ENCODE measurements around the gene WDR70.
"Not testable (repeated sequence)": the region's sequence is repeated elsewhere in the genome, so short reads cannot be mapped to it uniquely, and the experiment has no call there.

Gene WDR70

DNA sequence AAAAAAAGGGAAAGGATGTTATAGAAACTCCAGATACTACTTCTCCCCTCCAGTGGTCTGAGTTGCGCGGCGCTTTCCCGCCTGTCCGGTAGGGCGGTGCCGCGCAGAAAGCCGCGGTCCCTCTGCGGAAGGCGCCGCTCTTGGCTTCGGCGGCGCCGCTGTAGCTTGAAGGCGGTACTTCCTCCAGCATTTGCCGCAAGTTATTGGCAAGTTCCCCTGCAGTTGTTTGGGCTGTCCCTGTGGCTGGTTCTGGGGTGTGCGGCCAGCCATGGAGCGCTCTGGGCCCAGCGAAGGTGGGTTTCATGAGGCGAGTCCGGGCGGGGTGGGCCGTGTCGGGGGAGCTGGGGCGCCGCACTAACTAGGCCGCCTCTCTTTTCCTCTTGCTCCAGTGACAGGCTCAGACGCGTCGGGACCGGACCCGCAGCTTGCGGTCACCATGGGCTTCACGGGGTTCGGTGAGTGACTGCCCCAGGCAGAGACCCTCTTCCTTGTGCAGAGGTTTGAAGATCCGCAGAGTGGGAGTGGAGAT is at the start of gene WDR70:
TSS of gene WDR70 (plus strand) at position 219 of the 529 bp plus-strand sequence. CDS start at position 269, 50 bp downstream.
- DNase-seq = peak; percentile 87

- DNase-seq = not testable (repeated sequence)
These were observed 44.4 kb upstream of the WDR70 start for GRCh38 chr5:37334754-37335153.

DNA sequence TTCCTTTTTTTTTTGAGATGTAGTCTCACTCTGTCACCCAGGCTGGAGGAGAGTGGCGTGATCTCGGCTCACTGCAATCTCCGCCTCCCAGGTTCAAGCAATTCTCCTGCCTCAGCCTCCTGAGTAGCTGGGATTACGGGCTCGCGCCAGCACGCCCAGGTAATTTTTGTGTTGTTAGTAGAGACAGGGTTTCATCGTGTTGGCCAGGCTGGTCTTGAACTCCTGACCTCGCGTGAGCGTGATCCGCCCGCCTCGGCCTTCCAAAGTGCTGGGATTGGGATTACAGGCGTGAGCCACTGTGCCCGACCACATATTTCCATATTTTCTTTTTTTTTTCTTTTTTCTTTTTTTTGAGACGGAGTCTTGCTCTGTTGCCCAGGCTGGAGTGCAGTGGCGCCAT is 36.4 kb upstream of the WDR70 start:
- not testable (repeated sequence) for DNase-seq

DNA sequence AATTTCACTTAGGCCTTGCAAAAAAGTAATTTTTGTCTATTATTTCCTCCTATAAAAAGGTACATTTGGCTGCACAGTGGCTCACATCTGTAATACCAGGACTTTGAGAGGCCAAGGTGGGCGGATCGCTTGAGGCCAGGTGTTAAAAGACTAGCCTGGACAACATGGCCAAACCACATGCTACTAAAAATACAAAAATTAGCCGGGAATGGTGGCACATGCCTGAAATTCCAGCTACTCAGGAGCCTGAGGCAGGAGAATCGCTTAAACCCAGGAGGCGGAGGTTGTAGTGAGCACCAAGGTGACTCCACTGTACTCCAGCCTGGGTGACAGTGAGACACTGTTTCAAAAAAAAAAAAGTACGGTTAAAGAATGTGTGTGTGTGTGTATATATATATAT is 24.0 kb upstream of the WDR70 start:
- DNase-seq = no peak

- no peak for DNase-seq
These were observed 8.6 kb upstream of the WDR70 start for GRCh38 chr5:37370550-37370863.

DNA sequence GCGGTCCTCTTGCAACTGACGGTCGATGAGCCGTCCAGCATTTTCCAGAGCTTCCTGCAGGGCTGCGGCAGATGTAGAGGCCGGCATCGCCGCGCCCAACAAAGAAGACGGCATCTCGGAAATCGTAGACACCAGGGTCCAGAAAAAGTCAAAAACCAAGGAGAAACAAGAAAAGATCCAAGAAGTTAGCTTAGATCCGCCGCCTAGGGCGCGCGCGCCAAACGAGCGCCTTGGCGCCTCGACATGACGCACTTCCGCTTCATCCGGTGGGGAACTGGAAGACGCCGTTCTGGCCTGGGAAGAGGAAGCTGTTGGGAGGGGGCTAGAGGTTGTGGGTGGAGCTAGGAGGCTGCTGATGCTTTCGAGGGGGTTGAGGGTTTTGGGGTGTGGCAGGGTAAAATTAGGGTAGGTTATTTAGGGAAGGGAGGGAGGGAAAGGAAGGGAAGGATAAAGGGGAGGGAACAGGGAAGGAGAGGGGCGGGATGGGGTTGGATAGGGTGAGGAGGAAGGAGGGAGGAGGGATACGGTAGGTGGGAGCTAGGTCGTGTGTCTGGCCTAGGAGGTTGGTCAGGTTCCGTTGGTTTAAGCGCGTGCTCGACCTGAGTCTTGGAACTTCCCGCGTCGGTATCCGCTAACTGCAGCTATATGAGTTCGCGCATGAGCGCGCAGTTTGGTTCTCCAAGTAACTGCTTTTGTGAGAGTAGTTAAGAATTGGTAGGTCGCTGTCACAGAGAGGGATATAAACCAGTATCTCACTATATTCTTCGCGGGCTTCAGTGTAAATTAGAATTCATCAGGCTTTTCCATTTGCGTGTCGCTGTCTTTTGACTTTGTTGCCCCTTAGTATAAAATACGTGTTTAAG is 8.0 kb upstream of the WDR70 start, which contains the start of gene NUP155:
TSS of gene NUP155 (minus strand) at position 243 of the 863 bp plus-strand sequence. CDS start at position 114, 129 bp downstream.
- DNase-seq = peak; percentile 94

DNA sequence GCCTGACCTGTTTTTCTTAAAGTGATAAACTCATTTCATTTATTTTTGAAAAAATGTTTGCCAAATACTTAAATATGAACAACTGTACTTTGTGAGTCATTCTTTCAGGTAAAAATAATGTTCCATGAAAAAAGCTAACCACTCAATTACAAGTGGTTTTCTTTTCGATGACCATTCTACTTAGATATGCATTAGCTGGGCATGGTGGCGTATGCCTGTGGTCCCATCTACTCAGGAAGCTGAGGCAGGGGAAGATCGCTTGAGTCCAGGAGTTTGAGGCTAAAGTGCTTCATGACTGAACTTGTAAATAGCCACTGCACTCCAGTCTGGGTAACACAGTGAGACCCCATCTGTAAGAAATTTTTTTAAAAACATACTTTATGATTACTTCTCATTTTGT is 4.0 kb upstream of the WDR70 start:
- no peak for DNase-seq

DNA sequence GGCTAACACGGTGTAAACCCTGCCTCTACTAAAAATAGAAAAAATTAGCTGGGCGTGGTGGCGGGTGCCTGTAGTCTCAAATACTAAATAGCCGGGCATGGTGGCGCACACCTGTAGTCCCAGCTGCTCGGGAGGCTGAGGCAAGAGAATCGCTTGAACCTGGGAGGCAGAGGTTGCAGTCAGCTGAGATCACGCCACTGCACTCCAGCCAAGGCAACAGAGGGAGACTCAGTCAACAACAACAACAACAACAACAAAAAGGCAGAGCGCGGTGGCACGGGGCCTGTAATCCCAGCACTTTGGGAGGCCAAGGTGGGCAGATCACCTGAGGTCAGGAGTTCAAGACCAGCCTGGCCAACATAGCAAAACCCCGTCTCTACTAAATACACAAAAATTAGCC is 1.1 kb upstream of the WDR70 start:
- not testable (repeated sequence) for DNase-seq

DNA sequence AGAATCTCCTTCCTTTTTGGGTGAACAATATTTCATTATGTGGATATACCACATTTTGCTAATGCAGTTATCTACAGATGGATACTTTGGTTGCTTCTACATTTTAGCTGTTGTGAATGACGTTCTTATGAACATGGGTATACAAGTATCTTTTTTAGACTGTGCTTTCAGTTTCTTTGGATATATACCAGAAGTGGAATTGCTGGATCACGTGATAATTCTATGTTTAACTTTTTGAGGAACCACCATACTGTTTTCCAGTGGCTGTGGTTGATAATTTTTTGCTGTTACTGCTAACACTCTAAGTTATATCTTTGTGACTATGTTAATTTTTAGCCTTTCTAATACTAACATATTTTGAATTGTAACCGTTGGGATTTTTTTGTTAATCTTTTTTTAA is 12.5 kb downstream of the WDR70 start:
- DNase-seq = no peak

DNA sequence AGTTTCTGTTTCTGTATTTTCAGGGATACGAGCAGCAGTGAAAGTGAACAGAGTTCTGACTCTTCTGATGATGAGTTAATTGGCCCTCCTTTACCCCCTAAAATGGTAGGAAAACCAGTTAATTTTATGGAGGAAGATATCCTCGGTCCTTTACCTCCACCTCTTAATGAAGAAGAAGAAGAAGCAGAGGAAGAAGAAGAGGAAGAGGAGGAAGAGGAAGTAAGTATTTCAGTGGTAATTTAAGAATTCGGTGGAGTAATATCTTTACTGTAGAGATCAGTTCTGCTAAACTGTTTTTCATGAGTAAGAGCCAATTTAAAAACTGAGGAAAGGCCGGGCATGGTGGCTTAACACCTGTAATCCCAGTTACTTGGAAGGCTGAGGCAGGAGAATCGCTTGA is 17.2 kb downstream of the WDR70 start:
- no peak for DNase-seq

DNA sequence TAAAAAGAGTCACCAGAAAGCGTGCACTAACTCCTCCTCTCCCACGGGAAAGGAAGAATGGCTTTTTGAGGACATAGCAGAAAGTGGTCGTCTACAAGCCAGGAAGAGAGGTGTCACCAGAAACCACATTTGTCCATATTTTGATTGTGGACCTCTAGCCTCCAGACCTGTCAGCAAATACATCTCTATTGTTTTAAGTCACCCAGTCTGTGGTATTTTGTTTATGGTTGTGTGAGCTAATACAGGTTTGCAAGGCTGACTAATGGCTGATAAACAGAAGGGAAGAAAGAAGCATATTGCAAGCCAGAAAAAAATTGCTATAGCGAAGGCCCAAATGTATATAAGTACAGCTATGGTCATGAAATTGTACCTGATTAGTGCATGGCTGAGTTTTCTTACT is 21.4 kb downstream of the WDR70 start:
- DNase-seq = no peak

DNA sequence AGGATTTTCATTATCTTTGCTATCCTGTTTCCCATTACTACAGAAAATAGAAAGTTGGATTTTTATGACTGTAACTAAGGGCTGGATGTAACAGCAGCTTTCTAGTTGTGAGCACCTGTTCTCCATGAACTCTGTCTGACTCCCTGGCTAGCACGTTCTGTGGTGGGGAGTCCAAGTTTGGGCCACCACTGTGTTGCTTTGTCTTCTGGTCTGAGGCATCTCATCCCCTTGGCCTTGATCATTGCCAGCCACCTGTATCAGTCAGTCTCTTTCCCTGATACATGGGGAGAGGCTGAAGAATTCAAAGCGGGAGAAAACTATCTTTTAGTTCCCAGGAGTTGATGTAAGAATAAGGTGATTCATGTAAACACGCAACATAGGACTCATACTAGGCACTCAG is 33.4 kb downstream of the WDR70 start:
- no peak for DNase-seq

DNA sequence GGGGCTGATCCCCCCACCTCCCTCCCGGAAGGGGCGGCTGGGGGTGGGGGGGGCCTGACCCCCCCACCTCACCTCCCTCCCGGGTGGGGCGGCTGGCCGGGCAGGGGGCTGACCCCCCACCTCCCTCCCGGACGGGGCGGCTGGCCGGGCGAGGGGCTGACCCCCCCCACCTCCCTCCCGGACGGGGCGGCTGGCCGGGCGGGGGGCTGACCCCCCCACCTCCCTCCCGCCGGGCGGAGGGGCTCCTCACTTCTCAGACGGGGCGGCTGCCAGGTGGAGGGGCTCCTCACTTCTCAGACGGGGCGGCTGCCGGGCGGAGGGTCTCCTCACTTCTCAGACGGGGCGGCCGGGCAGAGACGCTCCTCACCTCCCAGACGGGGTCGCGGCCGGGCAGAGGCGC is 36.3 kb downstream of the WDR70 start:
- not testable (repeated sequence) for DNase-seq

DNA sequence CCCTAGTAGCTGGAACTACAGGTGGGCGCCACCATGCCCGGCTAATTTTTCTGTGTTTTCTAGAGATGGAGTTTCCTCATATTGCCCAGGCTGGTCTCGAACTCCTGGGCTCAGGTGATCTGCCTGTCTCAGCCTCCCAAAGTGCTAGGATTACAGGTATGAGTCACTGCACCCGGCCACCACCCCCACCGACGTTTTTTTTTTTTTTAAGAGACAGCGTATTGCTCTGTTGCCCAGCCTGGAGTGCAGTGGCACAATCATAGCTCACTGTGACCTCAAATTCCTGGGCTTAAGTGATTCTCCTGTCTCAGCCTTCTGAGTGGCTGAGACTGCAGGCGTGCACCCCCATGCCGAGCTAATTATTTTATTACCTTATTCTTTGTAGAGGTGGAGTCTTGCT is 38.2 kb downstream of the WDR70 start:
- no peak for DNase-seq

DNA sequence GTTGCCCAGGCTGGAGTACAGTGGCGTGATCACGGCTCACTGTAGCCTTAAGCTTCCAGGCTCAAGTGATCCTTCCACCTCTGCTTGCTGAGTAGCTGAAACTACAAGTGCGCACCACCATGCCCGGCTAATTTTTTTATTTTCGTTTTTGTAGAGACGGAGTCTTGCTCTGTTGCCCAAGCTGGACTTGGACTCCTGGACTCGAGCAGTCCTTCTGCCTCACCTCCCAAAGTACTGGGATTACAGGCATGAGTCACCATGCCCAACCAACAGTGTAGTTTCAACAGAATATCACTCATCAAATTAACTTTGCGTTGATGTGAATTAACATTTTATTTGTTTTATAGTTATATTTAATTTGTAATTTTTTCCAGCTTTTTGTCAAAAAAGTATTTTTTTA is 45.3 kb downstream of the WDR70 start:
- DNase-seq = no peak

DNA sequence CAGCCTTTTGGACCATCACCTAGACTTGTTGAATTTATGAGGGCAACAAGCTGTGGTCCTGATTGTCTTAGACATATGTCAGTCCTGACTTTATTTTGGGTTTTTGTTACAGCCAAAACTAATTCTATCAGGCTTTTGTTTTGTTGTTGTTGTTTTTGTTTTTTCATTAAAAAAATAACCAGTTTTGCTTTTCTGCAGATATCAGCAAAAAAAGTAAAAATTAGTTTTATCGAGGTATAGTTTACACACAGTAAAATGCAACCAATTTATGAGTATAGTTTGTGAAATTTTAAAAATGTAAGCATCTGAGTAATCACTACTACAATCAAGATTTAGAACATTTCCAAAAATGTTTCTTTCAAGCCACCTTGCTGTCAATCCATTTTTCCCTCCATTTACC is 48.9 kb downstream of the WDR70 start:
- DNase-seq = no peak

DNA sequence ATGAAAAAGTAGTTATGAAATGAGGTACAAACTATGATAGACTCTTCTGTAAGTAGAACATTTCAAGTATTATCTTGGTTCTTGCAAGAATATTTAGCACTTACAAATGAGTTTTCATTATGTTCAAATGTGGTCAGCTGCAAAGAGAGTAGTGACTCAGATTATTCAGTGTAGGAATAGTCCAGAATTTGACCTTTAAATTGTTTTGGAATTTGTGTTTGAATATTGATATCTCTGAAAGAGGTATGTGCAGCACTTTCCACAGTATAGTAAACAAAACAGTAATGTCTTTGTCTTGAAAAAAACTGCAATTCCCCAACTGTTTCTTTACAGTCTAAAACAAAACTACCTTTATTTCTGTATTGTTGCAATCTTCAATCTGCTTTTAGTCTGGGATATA is 56.1 kb downstream of the WDR70 start:
- no peak for DNase-seq

DNA sequence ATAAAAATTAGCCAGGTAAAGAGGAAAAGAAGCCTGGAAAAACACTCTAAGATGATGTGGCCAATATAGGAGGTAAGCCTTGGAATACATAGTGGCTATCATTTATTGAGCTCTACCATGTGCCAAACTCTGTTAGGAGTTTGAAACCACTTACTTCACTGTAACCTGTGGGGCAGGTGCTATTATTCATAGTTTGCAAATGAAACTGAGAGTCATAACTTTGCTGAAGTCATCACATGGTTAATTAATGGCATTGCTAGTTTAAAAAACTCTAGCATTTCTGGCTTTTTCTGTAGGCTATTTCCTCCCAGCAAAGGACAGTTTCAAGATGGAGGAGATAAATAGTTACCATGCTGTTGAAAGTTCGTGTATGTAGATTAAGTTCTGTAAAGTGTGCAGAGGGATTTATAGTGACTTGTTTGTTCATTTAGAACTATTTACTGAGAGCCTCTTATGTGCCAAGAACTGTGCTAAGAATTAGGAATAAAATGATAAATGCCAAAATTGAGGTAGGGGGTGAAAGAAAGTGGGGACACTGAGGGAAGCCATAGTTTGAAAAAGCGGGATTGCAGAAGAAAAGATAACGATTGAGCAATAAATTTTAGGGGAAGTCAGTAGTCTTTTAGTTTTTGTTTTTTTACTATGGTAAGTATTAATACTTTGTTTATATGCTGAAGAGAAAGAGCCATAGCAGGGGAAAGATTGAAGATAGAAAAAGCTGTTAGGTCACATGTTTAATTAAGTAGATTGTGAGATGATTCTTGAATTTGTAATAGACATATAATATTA is 57.2 kb downstream of the WDR70 start:
- no peak for DNase-seq

DNA sequence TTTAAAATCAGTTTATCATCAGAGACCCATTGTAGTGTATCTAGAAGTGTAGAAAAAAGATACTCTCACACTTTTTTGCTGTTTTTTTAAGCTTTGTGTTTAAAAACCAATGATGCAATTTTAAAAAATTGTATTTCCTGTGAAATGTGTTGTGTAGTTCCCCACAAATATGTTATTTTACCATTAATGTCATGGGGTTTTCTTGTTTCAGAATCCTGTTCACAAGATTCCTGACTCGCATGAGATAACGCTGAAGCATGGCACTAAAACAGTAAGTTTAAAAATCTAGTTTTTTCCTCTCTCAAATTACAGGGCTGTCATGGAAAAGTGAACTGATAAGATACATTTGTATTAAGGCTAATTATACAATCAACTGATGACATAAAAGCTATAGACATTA is 58.6 kb downstream of the WDR70 start:
- DNase-seq = no peak

- not testable (repeated sequence) for DNase-seq
These were observed 66.7 kb downstream of the WDR70 start for GRCh38 chr5:37445783-37446182.

GRCh38 chr5:37448941-37449340 is 69.8 kb downstream of the WDR70 start:
- no peak for DNase-seq

GRCh38 chr5:37451991-37452390 is 72.9 kb downstream of the WDR70 start:
- not testable (repeated sequence) for DNase-seq

DNA sequence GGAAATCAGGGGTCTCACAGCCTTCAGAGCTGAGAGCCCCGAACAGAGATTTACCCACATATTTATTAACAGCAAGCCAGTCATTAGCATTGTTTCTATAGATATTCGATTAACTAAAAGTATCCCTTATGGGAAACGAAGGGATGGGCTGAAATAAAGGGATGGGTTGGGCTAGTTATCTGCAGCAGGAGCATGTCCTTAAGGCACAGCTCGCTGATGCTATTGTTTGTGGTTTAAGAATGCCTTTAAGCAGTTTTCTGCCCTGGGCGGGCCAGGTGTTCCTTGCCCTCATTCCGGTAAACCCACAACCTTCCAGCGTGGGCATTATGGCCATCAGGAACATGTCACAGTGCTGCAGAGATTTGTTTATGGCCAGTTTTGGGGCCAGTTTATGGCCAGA is 74.1 kb downstream of the WDR70 start:
- not testable (repeated sequence) for DNase-seq
